ENCODE measurements around the gene JAK1.
A peak's percentile ranks its signal among the peaks of the same experiment; 100 is the strongest.
"Not testable (repeated sequence)": the region's sequence is repeated elsewhere in the genome, so short reads cannot be mapped to it uniquely, and the experiment has no call there.

Gene JAK1

GRCh38 chr1:65002508-65003315 is 36.4 kb upstream of the JAK1 start:
- H3K27ac ChIP-seq (ENCODE audit: low read length): peak overlapping the region; percentile 66; the same call in 1 of the 2 replicates
- peak overlapping the region; percentile 73 for H3K4me3 ChIP-seq (ENCODE audit: low read length)
- peaks cover 6% of the 10 kb centered on the region for H3F3A ChIP-seq (ENCODE audit: insufficient read depth, low read length)
- peak overlapping the region; percentile 75 for H3K9ac ChIP-seq (ENCODE audit: low read length)
- peaks cover 4% of the 10 kb centered on the region for H3K4me1 ChIP-seq (ENCODE audit: low read length)
- no peaks in the 10 kb centered on the region for H3K36me3 ChIP-seq (replicated peaks; ENCODE audit: insufficient read depth, low read length)
- peak overlapping the region; percentile 60 for H2AFZ ChIP-seq (ENCODE audit: low read length)
- no peaks in the 10 kb centered on the region for H3K79me2 ChIP-seq (ENCODE audit: low read length)
- no peaks in the 10 kb centered on the region for H3K27me3 ChIP-seq (replicated peaks; ENCODE audit: insufficient read depth, low read length)
- peak overlapping the region; percentile 65 for H3K4me2 ChIP-seq (ENCODE audit: low read depth, low read length)
- DNase-seq: peak; percentile 81
- no peaks in the 10 kb centered on the region for H3K9me3 ChIP-seq (replicated peaks; ENCODE audit: insufficient read depth, low read length)
- TF ChIP-seq EZH2phosphoT487 (IDR thresholded peaks at IDR 0.05; ENCODE audit: low read length) (no peak), EZH2 (optimal IDR thresholded peaks at IDR 0.05; ENCODE audit: low read depth, low read length) (no peak), CTCF (IDR thresholded peaks at IDR 0.05; ENCODE audit: low read length) (no peak)
- H3K9me2 ChIP-seq (replicated peaks; ENCODE audit: insufficient read depth, low read length): no peaks in the 10 kb centered on the region
- H4K20me1 ChIP-seq (ENCODE audit: insufficient read depth, low read length): no peaks in the 10 kb centered on the region

- no peaks in the 10 kb centered on the region for H3K79me2 ChIP-seq (ENCODE audit: low read length)
- H3K27ac ChIP-seq (ENCODE audit: low read length): peak overlapping the region; percentile 66; the same call in 1 of the 2 replicates
- H3K9ac ChIP-seq (ENCODE audit: low read length): peak overlapping the region; percentile 75; the same call in 1 of the 2 replicates
- peak overlapping the region; percentile 60 for H2AFZ ChIP-seq (ENCODE audit: low read length)
- H3K4me3 ChIP-seq (ENCODE audit: low read length): peak overlapping the region; percentile 73
- no peaks in the 10 kb centered on the region for H3K9me2 ChIP-seq (replicated peaks; ENCODE audit: insufficient read depth, low read length)
- H3K9me3 ChIP-seq (replicated peaks; ENCODE audit: insufficient read depth, low read length): no peaks in the 10 kb centered on the region
- no peak for DNase-seq
- H4K20me1 ChIP-seq (ENCODE audit: insufficient read depth, low read length): no peaks in the 10 kb centered on the region
- peaks cover 6% of the 10 kb centered on the region for H3F3A ChIP-seq (ENCODE audit: insufficient read depth, low read length)
- H3K36me3 ChIP-seq (replicated peaks; ENCODE audit: insufficient read depth, low read length): no peaks in the 10 kb centered on the region
- peak overlapping the region; percentile 65 for H3K4me2 ChIP-seq (ENCODE audit: low read depth, low read length)
- peaks cover 4% of the 10 kb centered on the region for H3K4me1 ChIP-seq (ENCODE audit: low read length)
- TF ChIP-seq CTCF (IDR thresholded peaks at IDR 0.05; ENCODE audit: low read length): no peak
- no peak for TF ChIP-seq EZH2phosphoT487 (IDR thresholded peaks at IDR 0.05; ENCODE audit: low read length)
- TF ChIP-seq EZH2 (optimal IDR thresholded peaks at IDR 0.05; ENCODE audit: low read depth, low read length): no peak
- H3K27me3 ChIP-seq (replicated peaks; ENCODE audit: insufficient read depth, low read length): no peaks in the 10 kb centered on the region
These were observed 35.8 kb upstream of the JAK1 start for GRCh38 chr1:65002156-65002507.

- H3F3A ChIP-seq (ENCODE audit: insufficient read depth, low read length): peaks cover 6% of the 10 kb centered on the region
- no peak for DNase-seq
- H3K79me2 ChIP-seq (ENCODE audit: low read length): no peaks in the 10 kb centered on the region
- no peaks in the 10 kb centered on the region for H3K9me2 ChIP-seq (replicated peaks; ENCODE audit: insufficient read depth, low read length)
- H3K4me2 ChIP-seq (ENCODE audit: low read depth, low read length): no peak overlapping the region
- TF ChIP-seq CTCF (IDR thresholded peaks at IDR 0.05; ENCODE audit: low read length) (no peak), EZH2 (optimal IDR thresholded peaks at IDR 0.05; ENCODE audit: low read depth, low read length) (no peak), EZH2phosphoT487 (IDR thresholded peaks at IDR 0.05; ENCODE audit: low read length) (no peak)
- H3K27ac ChIP-seq (ENCODE audit: low read length): no peak overlapping the region
- no peaks in the 10 kb centered on the region for H3K36me3 ChIP-seq (replicated peaks; ENCODE audit: insufficient read depth, low read length)
- H3K9me3 ChIP-seq (replicated peaks; ENCODE audit: insufficient read depth, low read length): no peaks in the 10 kb centered on the region
- H3K4me1 ChIP-seq (ENCODE audit: low read length): peaks cover 4% of the 10 kb centered on the region
- H4K20me1 ChIP-seq (ENCODE audit: insufficient read depth, low read length): no peaks in the 10 kb centered on the region
- H2AFZ ChIP-seq (ENCODE audit: low read length): no peak overlapping the region
- H3K9ac ChIP-seq (ENCODE audit: low read length): no peak overlapping the region
- no peak overlapping the region for H3K4me3 ChIP-seq (ENCODE audit: low read length)
- no peaks in the 10 kb centered on the region for H3K27me3 ChIP-seq (replicated peaks; ENCODE audit: insufficient read depth, low read length)
These were observed 35.0 kb upstream of the JAK1 start for GRCh38 chr1:65001231-65001792.

GRCh38 chr1:64998425-64998948 is 32.1 kb upstream of the JAK1 start:
- not testable (repeated sequence) for H3K4me3 ChIP-seq (ENCODE audit: low read length); H3K27ac ChIP-seq (ENCODE audit: low read length); DNase-seq; H3K9me3 ChIP-seq (replicated peaks; ENCODE audit: insufficient read depth, low read length); H3K4me1 ChIP-seq (ENCODE audit: low read length); H3K36me3 ChIP-seq (replicated peaks; ENCODE audit: insufficient read depth, low read length); H3K9ac ChIP-seq (ENCODE audit: low read length); H3K79me2 ChIP-seq (ENCODE audit: low read length); H3K4me2 ChIP-seq (ENCODE audit: low read depth, low read length); H3K27me3 ChIP-seq (replicated peaks; ENCODE audit: insufficient read depth, low read length); H2AFZ ChIP-seq (ENCODE audit: low read length); H4K20me1 ChIP-seq (ENCODE audit: insufficient read depth, low read length); H3F3A ChIP-seq (ENCODE audit: insufficient read depth, low read length); H3K9me2 ChIP-seq (replicated peaks; ENCODE audit: insufficient read depth, low read length)

All from MM.1S (cell line).